ENCODE results near the gene CTU2. TPM values are rescaled to one million over a fixed set of nuclear protein-coding genes. Genes with fewer than 3 reads are reported as not detected.

Gene CTU2
- total and polyA plus RNA-seq, 2 of the 8 experiments (the other 6 are each of a cell fraction or from before 2014, with no cell fraction given): 32.7 to 42.9 TPM

DNA sequence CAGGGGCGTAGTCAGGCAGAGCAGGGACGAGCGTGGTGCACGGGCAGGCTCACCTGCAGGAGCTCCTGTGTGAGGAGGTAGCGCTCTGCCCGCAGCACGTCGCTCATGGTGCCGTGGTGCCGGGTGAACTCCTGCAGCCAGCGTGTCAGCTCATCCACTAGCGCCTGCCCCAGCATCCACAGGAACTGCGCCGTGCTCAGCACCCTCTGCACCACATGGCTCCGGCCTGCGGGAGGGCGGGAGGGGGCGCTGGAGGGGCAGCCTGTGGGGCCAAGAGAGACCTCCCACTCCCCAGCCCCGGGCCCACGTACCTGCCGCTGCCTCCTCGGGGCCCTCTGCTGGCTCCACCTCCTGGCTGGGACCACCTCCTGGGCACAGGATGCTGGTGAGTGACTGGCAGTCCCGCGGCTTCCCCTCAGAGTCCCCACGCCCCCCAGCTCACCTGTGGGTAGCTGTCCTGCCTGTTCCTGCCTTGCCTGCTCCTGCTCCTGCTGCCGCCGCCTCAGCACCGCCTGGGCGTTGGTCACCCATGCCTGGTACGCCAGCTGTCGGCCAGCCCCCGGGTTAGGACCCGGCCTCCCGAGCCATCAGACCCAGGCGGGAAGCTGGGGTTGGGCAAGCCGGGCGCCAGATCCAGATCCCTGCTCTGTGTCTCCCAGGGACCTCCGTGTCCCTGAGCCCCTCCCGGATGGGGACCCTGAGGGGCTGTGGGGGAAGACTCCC is 16.6 kb downstream of the CTU2 start:
- H4K8ac ChIP-seq (ENCODE audit: extremely low read depth, insufficient read depth, low read length): no peak overlapping the region
- H2AK5ac ChIP-seq (ENCODE audit: low read depth, low read length): no peak overlapping the region
- no peak overlapping the region for H3K4me2 ChIP-seq (ENCODE audit: insufficient read depth in 1 of 2, low read depth in 2 of 2, low read length in 2 of 2)
- no peak overlapping the region for H2BK20ac ChIP-seq (ENCODE audit: low read length)
- no peak overlapping the region for H2BK15ac ChIP-seq (ENCODE audit: low read length)
- H3K79me1 ChIP-seq (ENCODE audit: low read depth, low read length): no peaks in the 10 kb centered on the region
- no peaks in the 10 kb centered on the region for H3K27me3 ChIP-seq (replicated peaks in 1 of 4; ENCODE audit: control insufficient read depth in 3 of 4, extremely low read depth in 1 of 4, insufficient read depth in 3 of 4, low read length in 3 of 4)
- no peaks in the 10 kb centered on the region for H3K4me1 ChIP-seq (replicated peaks in 1 of 4; ENCODE audit: control insufficient read depth in 3 of 4, insufficient read depth in 4 of 4, low read length in 3 of 4)
- no peak overlapping the region for H3K23ac ChIP-seq (ENCODE audit: insufficient read length)
- no peak overlapping the region for H3K56ac ChIP-seq (replicated peaks; ENCODE audit: insufficient read length, low read depth, low read length)
- H2AFZ ChIP-seq (ENCODE audit: low read length): no peak overlapping the region
- H3K9ac ChIP-seq (replicated peaks in 1 of 4; ENCODE audit: extremely low read depth in 1 of 4, low read depth in 3 of 4, low read length in 3 of 4): no peak overlapping the region
- H3K9me3 ChIP-seq (ENCODE audit: insufficient read depth in 2 of 2, low read depth in 1 of 2, low read length in 1 of 2): no peaks in the 10 kb centered on the region
- H3K23me2 ChIP-seq (ENCODE audit: low read depth, low read length): no peaks in the 10 kb centered on the region
- no peak overlapping the region for H2BK120ac ChIP-seq (replicated peaks; ENCODE audit: low read depth, low read length)
- H3K18ac ChIP-seq (ENCODE audit: extremely low read depth, low read length): no peak overlapping the region
- WGBS, 2 experiments (ENCODE audit: extremely low coverage in 1 of 2, insufficient coverage in 1 of 2, insufficient read length in 1 of 2, insufficient replicate concordance in 2 of 2, low coverage in 1 of 2, low lambda C conversion rate in 2 of 2, missing lambda C conversion rate in 1 of 2): 96% methylated on average over 27 of the region's 39 CpGs; no CpG with 5 or more reads in 1 of the 2 experiments
- ChIA-PET POLR2A (ENCODE audit: partially characterized antibody) (interaction anchor here (0.8 to 1.8 kb wide), 4 partner anchors 8 to 45 kb away, joined by 3 to 4 read pairs (median 4); no protein-coding TSS in a partner anchor), CTCF (ENCODE audit: partially characterized antibody) (interaction anchor here (1.1 to 4.5 kb wide), 4 partner anchors 14 to 69 kb away, joined by 3 to 24 read pairs (median 4); no protein-coding TSS in a partner anchor)
- no peak overlapping the region for H4K5ac ChIP-seq (ENCODE audit: insufficient read length, low read depth, low read length)
- H3K4me3 ChIP-seq (ENCODE audit: extremely low read depth in 1 of 4, insufficient read depth in 2 of 4, low read depth in 3 of 4, low read length in 4 of 4): no peak overlapping the region
- H2BK5ac ChIP-seq (ENCODE audit: low read depth, low read length): peak overlapping the region; percentile 52
- H4K20me1 ChIP-seq (replicated peaks in 1 of 2; ENCODE audit: control insufficient read depth in 1 of 2, insufficient read depth in 2 of 2, low read length in 2 of 2): peaks cover 0 to 13% of the 10 kb centered on the region in 2 experiments
- no peaks in the 10 kb centered on the region for H3K79me2 ChIP-seq (ENCODE audit: control insufficient read depth in 1 of 2, insufficient read depth in 2 of 2, low read length in 2 of 2)
- H2BK12ac ChIP-seq (ENCODE audit: low read depth, low read length): no peak overlapping the region
- DNase-seq (ENCODE audit: low read depth in 1 of 2, low spot score in 2 of 2): no peak
- peaks cover 0 to 30% (median 7%) of the 10 kb centered on the region in 4 experiments; a peak in 5 of 8 replicates for H3K36me3 ChIP-seq (ENCODE audit: control insufficient read depth in 2 of 4, insufficient read depth in 4 of 4, low read length in 3 of 4)
- FAIRE-seq: no peak
- no peak overlapping the region for H3K27ac ChIP-seq (ENCODE audit: low read depth, low read length)
- no peak overlapping the region for H3K14ac ChIP-seq (ENCODE audit: insufficient read length)
- no peak overlapping the region for H3K4ac ChIP-seq (replicated peaks; ENCODE audit: insufficient read length, low read depth, low read length)
- no peak overlapping the region for H4K91ac ChIP-seq (replicated peaks; ENCODE audit: insufficient read length, low read length)
- TF ChIP-seq BACH1 (IDR thresholded peaks at IDR 0.05; ENCODE audit: low read length) (no peak), MAFK (IDR thresholded peaks at IDR 0.05; ENCODE audit: low read depth, low read length) (no peak), RFX5 (IDR thresholded peaks at IDR 0.05; ENCODE audit: borderline replicate concordance, low read depth, low read length) (no peak), ASH2L (IDR thresholded peaks at IDR 0.05; ENCODE audit: low read length) (no peak), SP4 (IDR thresholded peaks at IDR 0.05; ENCODE audit: low read length) (no peak), KDM1A (IDR thresholded peaks at IDR 0.05; ENCODE audit: borderline replicate concordance, low read length) (no peak), EGR1 (IDR thresholded peaks at IDR 0.05; ENCODE audit: borderline replicate concordance, low read depth, low read length) (no peak), EZH2 (IDR thresholded peaks at IDR 0.05; ENCODE audit: low read depth, low read length, severe bottlenecking) (no peak), SIRT6 (IDR thresholded peaks at IDR 0.05; ENCODE audit: low read length) (no peak), BCL11A (IDR thresholded peaks at IDR 0.05; ENCODE audit: low read depth in 2 of 2, low read length in 2 of 2) (no peak), PHF8 (conservative IDR thresholded peaks at IDR 0.05; ENCODE audit: low read depth, low read length) (no peak), SUZ12 (IDR thresholded peaks at IDR 0.05; ENCODE audit: low read length) (no peak), TEAD4 (IDR thresholded peaks at IDR 0.05; ENCODE audit: low read depth, low read length) (no peak)

Measured in H1 (cell line).